Stimulated activated CD8-positive, alpha-beta memory T cell treated with anti-CD3 and anti-CD28 coated beads, Interleukin-4, amount 100 ng/mL, for 4 hours (primary cell): ENCODE measurements around the gene TUBA3E.
"Not testable (repeated sequence)": the region's sequence is repeated elsewhere in the genome, so short reads cannot be mapped to it uniquely, and the experiment has no call there.

Experiments
- DNase-seq, 2 donors: peaks; one replicate each; pipeline ENCODE4 v3.0.0-alpha.2; 2020; ENCODE audit warnings: low read depth in 2 of 2, low spot score in 1 of 2

The TUBA3E gene

DNA sequence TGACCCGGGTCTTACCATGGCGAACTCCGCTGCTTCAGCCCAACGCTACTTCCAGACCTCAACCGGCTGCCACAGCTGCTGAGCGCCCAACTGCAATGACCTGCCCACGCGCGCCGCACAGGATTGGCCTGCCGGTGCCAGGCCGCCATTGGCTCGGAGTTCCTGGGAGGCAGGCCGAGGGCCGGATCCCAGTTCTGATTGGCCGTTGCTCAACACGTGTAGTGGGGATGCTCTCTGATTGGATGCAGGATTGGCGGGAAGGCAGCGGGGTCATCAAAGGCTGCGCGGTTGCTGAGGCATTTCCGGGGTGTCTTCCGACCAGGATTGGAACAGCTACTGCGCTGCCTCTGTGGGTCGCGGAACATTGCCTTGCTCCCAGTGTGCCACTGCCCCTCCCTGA lies at the start of gene TUBA3E:
TSS of gene TUBA3E (minus strand) at position 97 of the 400 bp plus-strand sequence. CDS start at position 18, 79 bp downstream.
- DNase-seq: no peak

DNA sequence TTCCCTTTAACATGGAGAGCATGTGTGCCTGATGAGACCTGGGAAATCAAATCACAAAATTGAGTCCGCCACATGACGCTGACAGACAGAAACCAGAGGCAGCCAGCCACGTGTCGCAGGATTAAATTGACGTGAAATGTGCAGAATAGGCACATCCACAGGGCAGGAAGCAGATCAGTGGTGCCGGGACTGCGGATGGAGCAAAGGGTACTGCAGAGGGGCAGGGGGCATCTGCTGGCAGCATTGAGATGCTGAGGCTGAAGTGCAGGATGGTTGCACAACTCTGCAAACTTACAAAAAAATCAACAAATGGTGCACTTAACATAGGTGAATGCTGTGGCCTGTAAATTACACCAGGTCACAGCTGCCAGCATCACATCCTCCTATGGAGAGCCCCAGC lies 48.2 kb upstream of the TUBA3E start:
- no peak for DNase-seq

DNA sequence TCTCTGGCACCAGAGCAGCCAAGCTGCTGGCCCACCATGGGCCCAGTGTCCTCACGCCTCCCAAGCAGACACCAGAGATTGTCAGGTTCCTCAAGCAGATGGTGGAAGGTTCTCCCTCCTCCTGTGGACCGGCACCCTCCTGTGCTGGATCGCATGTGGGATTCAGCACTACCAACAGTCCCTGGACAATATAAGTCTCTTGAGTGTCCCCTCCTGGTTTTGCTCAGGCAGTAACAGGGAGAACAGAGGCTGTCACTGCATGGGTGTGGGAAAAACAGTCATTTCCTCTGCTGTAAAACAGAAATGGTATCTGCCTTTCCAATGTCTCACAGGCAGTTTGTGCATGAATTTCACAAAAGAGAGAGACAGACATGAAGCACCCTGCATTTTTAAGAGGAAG lies 47.7 kb upstream of the TUBA3E start:
- DNase-seq: no peak

- no peak for DNase-seq
Observed at GRCh38 chr2:130243359-130243758, 45.1 kb upstream of the TUBA3E start.

DNA sequence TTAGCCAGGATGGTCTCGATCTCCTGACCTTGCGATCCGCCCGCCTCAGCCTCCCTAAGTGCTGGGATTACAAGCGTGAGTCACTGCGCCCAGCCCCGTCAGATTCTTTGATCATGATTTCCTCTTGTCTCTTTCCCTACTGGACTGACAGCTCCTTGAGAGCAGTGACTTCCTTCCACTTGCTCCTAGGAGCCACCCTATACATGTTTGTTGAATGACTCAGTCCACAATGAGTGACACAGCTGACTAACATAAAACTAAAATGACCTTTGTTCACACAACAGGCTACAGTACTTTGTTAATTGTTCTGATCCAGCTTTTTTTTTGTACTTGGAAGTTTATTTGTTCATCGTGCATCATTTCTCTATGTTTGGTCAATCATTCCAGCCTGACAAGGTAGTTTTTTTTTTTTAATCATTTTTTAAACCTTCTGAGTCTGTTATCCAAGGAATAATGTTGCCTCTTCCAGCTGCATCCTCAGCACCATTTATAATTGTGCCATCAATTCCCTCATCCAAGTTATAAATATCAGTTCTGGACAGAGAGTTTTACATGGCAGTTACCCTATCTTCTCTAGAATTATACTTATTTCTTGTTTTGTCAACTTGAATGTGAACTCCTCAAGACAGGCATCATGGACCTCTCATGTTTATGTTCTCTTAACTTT lies 42.9 kb upstream of the TUBA3E start:
- no peak for DNase-seq

GRCh38 chr2:130239581-130239980 lies 41.3 kb upstream of the TUBA3E start:
- not testable (repeated sequence) for DNase-seq

DNA sequence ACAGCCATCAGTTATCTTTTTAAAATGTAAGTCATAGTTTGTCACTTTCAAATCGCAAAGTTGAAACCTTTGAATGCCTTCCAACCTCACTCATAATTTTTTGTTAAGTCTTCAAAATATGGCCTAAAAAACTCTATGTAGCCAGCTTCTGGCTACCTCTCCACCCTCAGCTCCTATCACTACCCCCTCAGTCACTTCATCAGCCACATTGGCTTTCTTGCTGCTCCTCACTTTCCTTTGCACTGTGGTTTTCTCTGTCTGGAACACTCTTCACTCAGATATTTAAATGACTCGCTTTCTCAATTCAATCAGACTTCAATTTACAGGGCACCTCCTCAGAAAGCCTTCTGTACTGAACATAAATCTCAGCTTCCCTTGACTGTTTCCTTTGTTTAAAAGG lies 34.8 kb upstream of the TUBA3E start:
- DNase-seq: not testable (repeated sequence)

GRCh38 chr2:130231656-130232055 lies 33.4 kb upstream of the TUBA3E start:
- no peak for DNase-seq

- DNase-seq: not testable (repeated sequence)
Observed at GRCh38 chr2:130230907-130231306, 32.7 kb upstream of the TUBA3E start.

- DNase-seq: not testable (repeated sequence)
Observed at GRCh38 chr2:130230376-130230775, 32.1 kb upstream of the TUBA3E start.

- not testable (repeated sequence) for DNase-seq
Observed at GRCh38 chr2:130229161-130229510, 30.9 kb upstream of the TUBA3E start.

GRCh38 chr2:130228467-130229160 lies 30.4 kb upstream of the TUBA3E start:
- not testable (repeated sequence) for DNase-seq

DNA sequence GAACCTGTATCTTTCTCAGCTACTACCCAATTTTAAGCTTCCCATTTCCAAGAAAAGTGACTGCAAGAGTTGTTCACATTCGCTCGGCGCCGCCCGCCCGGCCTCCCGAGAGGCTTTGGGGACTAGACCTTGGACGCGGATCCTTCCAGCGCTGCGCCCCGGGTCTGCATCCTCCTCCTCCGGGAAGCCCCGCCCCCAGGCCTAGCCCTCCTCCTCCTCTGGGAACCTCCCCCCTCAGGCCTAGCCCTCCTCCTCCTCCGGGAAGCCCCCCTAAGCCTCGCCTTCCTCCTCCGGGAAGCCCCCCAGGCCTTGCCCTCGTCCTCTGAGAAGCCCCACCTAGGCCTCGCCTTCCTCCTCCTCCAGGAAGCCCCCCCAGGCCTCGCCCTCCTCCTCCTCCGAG lies 29.8 kb upstream of the TUBA3E start:
- DNase-seq: not testable (repeated sequence)

DNA sequence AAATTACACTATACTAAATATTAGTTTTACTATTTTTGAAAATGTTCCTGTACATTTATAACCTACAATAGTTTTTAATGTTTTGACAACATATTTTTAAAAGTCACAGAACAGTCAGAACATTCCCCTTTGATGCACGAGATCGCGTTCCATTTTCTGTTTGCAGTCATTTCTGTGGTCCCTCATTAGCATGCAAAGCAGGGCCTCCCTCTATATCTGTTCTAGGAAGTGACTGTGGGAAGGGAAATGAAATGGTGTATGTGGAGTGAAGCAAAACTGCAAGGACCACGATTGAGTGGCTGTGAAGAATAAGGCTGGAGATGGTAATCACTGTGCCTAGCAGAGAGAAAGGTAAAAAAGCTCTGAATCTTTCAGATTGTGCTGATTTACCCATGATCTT lies 24.3 kb upstream of the TUBA3E start:
- DNase-seq: not testable (repeated sequence)

GRCh38 chr2:130220505-130220904 lies 22.3 kb upstream of the TUBA3E start:
- DNase-seq: not testable (repeated sequence)

- not testable (repeated sequence) for DNase-seq
Observed at GRCh38 chr2:130219147-130219546, 20.9 kb upstream of the TUBA3E start.

DNA sequence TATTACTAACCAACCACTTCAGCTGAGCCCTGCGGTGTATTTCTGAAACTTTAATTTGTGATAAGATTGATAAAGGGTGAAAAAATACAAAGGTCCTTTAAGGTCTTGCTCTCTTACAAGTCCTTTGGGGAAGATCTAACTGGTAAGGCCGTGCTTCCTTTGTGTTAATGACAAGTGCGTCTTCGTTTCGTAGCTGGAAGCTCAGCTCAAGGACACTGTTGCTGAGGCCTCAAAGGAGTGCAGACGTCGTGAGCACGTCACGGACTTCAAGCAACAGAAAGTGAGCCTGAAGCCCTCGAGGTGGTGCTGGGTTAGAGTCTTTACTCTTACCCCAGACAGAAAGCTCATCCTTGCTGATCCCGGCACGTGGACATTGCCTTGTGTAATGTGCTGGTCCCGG lies 8.8 kb upstream of the TUBA3E start:
- DNase-seq: not testable (repeated sequence)

DNA sequence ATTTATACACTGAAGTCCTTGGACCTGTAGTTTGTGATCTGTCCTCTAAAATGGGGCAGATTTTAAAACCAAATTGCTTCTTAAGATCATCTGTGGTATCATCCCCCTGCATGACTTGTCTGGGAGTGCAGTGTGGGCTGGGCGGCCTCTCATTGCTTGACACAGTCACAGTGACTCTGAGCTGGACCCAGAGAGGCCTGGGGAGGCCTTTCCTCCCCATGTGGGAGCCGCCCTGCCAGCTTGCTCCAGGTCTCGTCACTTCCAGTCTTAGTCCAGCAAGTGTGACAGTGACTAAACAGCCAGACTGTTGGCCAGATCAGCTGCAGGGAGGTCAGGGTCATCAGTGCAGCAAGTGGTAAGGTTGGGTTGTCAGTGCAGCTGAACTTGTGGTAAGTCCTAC lies 4.9 kb upstream of the TUBA3E start:
- DNase-seq: not testable (repeated sequence)

GRCh38 chr2:130202518-130202917 lies 4.3 kb upstream of the TUBA3E start:
- DNase-seq: not testable (repeated sequence)

- DNase-seq: not testable (repeated sequence)
Observed at GRCh38 chr2:130196052-130196451, 2.2 kb downstream of the TUBA3E start.

- DNase-seq: not testable (repeated sequence)
Observed at GRCh38 chr2:130195089-130195635, 3.1 kb downstream of the TUBA3E start.

- DNase-seq: not testable (repeated sequence)
Observed at GRCh38 chr2:130193824-130194223, 4.4 kb downstream of the TUBA3E start.
